Neural cell (in vitro differentiated cells): ENCODE data around the gene CNNM2. TPM values are rescaled to one million over a fixed set of nuclear protein-coding genes. Genes with fewer than 3 reads are reported as not detected.

Experiments used
- H2AFZ ChIP-seq: fragments of 200-600, 300-800 bp; sonication (generic), shearing (Covaris generic); 2 replicates; pipeline ENCODE4 v1.6.0; 2014; ENCODE audit warnings: low read depth, mild to moderate bottlenecking, antibody characterized with exemption, low read length, moderate library complexity
- H3F3A ChIP-seq: fragments of 200-600 bp; shearing (Covaris generic); 2 replicates; pipeline ENCODE4 v1.6.1; 2016; ENCODE audit warnings: mild to moderate bottlenecking, moderate library complexity, mixed read lengths, antibody characterized with exemption, low read length; ENCODE audit not compliant: insufficient read depth, poor library complexity, severe bottlenecking
- H3K27ac ChIP-seq: fragments of 200-600, 300-800 bp; sonication (generic), shearing (Covaris generic); 2 replicates; pipeline ENCODE4 v1.5.1; 2014; ENCODE audit warnings: mild to moderate bottlenecking, low read length, moderate library complexity
- H3K27me3 ChIP-seq: fragments of 300-800, 200-600 bp; sonication (generic), shearing (Covaris generic); 2 replicates; pipeline ENCODE4 v1.6.0; 2014; ENCODE audit warnings: mild to moderate bottlenecking, low read depth, low read length, moderate library complexity; ENCODE audit not compliant: insufficient read depth
- H3K36me3 ChIP-seq: fragments of 300-800, 200-600 bp; sonication (generic), shearing (Covaris generic); 2 replicates; pipeline ENCODE4 v1.5.1; 2014; ENCODE audit warnings: mild to moderate bottlenecking, antibody characterized with exemption, low read length, moderate library complexity; ENCODE audit not compliant: insufficient read depth
- H3K4me2 ChIP-seq: fragments of 300-800, 200-600 bp; sonication (generic), shearing (Covaris generic); 2 replicates; pipeline ENCODE4 v1.6.0; 2014; ENCODE audit warnings: mild to moderate bottlenecking, low read length
- H3K4me3 ChIP-seq: fragments of 300-800, 200-600 bp; sonication (generic), shearing (Covaris generic); 2 replicates; pipeline ENCODE4 v1.5.1; 2014; ENCODE audit warnings: mild to moderate bottlenecking, low read length, moderate library complexity
- H3K79me2 ChIP-seq: fragments of 200-600 bp; shearing (Covaris generic); replicated peaks from 2 replicates; pipeline ENCODE4 v1.6.0; 2014; ENCODE audit warnings: mild to moderate bottlenecking, low read length, moderate library complexity; ENCODE audit not compliant: insufficient read depth
- H3K9ac ChIP-seq: fragments of 300-800, 200-600 bp; sonication (generic), shearing (Covaris generic); 2 replicates; pipeline ENCODE4 v1.6.1; 2016; ENCODE audit warnings: mild to moderate bottlenecking, low read length, mixed read lengths
- H3K9me2 ChIP-seq: fragments of 200-600 bp; shearing (Covaris generic); 2 replicates; pipeline ENCODE4 v1.6.1; 2016; ENCODE audit warnings: mild to moderate bottlenecking, low read length, mixed read lengths; ENCODE audit not compliant: insufficient read depth
- H3K9me3 ChIP-seq: fragments of 200-600, 300-800 bp; sonication (generic), shearing (Covaris generic); 2 replicates; pipeline ENCODE4 v1.6.1; 2016; ENCODE audit warnings: mild to moderate bottlenecking, mixed run types, low read length, moderate library complexity, mixed read lengths
- H4K20me1 ChIP-seq: fragments of 200-600 bp; shearing (Covaris generic); 2 replicates; pipeline ENCODE4 v1.6.1; 2016; ENCODE audit warnings: mild to moderate bottlenecking, mixed run types; ENCODE audit not compliant: insufficient read depth
- CTCF ChIP-seq: fragments of 450-650 bp; IDR thresholded peaks from 2 replicates; pipeline ENCODE4 v1.5.1; 2014; ENCODE audit warnings: antibody characterized with exemption, mild to moderate bottlenecking, moderate library complexity; ENCODE audit not compliant: poor library complexity, severe bottlenecking
- EP300 ChIP-seq: fragments of 450-650 bp; conservative IDR thresholded peaks from 2 replicates; pipeline ENCODE4 v1.6.1; 2014; ENCODE audit warnings: antibody characterized with exemption, mild to moderate bottlenecking, moderate library complexity; ENCODE audit not compliant: poor library complexity, severe bottlenecking
- EZH2 ChIP-seq: fragments of 200-600, 300-800 bp; shearing (Covaris generic), sonication (generic); IDR thresholded peaks from 2 replicates; pipeline ENCODE4 v1.6.1; 2014; ENCODE audit warnings: antibody characterized with exemption, low read length, borderline replicate concordance, mild to moderate bottlenecking; ENCODE audit not compliant: insufficient read depth, poor library complexity, severe bottlenecking
- MXI1 ChIP-seq: fragments of 450-650 bp; conservative IDR thresholded peaks from 2 replicates; pipeline ENCODE4 v1.6.1; 2014; ENCODE audit warnings: antibody characterized with exemption, mild to moderate bottlenecking; ENCODE audit not compliant: poor library complexity, severe bottlenecking
- POLR2AphosphoS5 ChIP-seq: IDR thresholded peaks from 2 replicates; pipeline ENCODE4 v1.6.1; 2012
- RAD21 ChIP-seq: fragments of 450-650 bp; conservative IDR thresholded peaks from 2 replicates; pipeline ENCODE4 v1.6.1; 2014; ENCODE audit warnings: antibody characterized with exemption, mild to moderate bottlenecking, moderate library complexity
- REST ChIP-seq: IDR thresholded peaks from 2 replicates; pipeline ENCODE4 v1.6.1; 2012; ENCODE audit warnings: borderline replicate concordance
- SMC3 ChIP-seq: fragments of 450-650 bp; conservative IDR thresholded peaks from 2 replicates; pipeline ENCODE4 v1.6.1; 2014; ENCODE audit warnings: antibody characterized with exemption, mild to moderate bottlenecking, moderate library complexity; ENCODE audit not compliant: poor library complexity
- TAF1 ChIP-seq: IDR thresholded peaks from 2 replicates; pipeline ENCODE4 v1.6.1; 2012; ENCODE audit warnings: low read depth
- polyA plus RNA-seq: library from polyadenylated mRNA; depleted of rRNA; stranded (reverse); fragments of >200 nt; gene quantifications from 2 replicates; pipeline ENCODE4 v1.2.3, GENCODE V29; 2014

CNNM2 gene
- polyA plus RNA-seq, 1 donor from 2014 or later, result 5.0 TPM

GRCh38 chr10:103045961-103046360, 127.9 kb downstream of the CNNM2 start (continued):
- TF ChIP-seq REST (no peak), EZH2 (no peak)

- no peaks in the 10 kb centered on the region for H3K9me2 ChIP-seq
- H3K4me3 ChIP-seq, result no peak overlapping the region
- H4K20me1 ChIP-seq, result no peaks in the 10 kb centered on the region
- no peaks in the 10 kb centered on the region for H3K36me3 ChIP-seq
- no peaks in the 10 kb centered on the region for H3F3A ChIP-seq
- TF ChIP-seq MXI1 (no peak), REST (no peak), POLR2AphosphoS5 (no peak), EP300 (no peak), TAF1 (no peak), EZH2 (no peak), SMC3 (no peak), CTCF (no peak), RAD21 (no peak)
- no peaks in the 10 kb centered on the region for H3K79me2 ChIP-seq
- H3K9ac ChIP-seq, result no peak overlapping the region
- H3K27ac ChIP-seq, result no peak overlapping the region
- H3K9me3 ChIP-seq, result no peaks in the 10 kb centered on the region
- no peaks in the 10 kb centered on the region for H3K27me3 ChIP-seq
- H3K4me2 ChIP-seq, result no peak overlapping the region
- H2AFZ ChIP-seq, result no peak overlapping the region
Measured at GRCh38 chr10:103047381-103047780, 129.3 kb downstream of the CNNM2 start.
